Adrenal gland (tissue), 5 donors: Measurements from ENCODE around the gene HEG1.

Experiments used
- POLR2A ChIP-seq, 2 donors: fragments of 450-650 bp; IDR thresholded peaks; one replicate each; pipeline ENCODE4 v1.6.1; 2017; ENCODE audit warnings: antibody characterized with exemption in 2 of 2, mild to moderate bottlenecking in 2 of 2, moderate library complexity in 1 of 2
- TF ChIP-seq, protein P1 (sequence below), 6 experiments: fragments of 450-650 bp in 4 of 6; fragments of 200-600 bp in 2 of 6; sonication (generic) in 1 of 6; IDR thresholded peaks; 1 replicate in 5 of 6; 2 replicates in 1 of 6; pipeline versions ENCODE4 v1.5.1 to v1.8.0; 2016 to 2021; ENCODE audit warnings: antibody characterized with exemption in 6 of 6, mild to moderate bottlenecking in 2 of 6, moderate library complexity in 1 of 6
- donor health status: DM: no; HTN: no; CAD: no.

DNA sequence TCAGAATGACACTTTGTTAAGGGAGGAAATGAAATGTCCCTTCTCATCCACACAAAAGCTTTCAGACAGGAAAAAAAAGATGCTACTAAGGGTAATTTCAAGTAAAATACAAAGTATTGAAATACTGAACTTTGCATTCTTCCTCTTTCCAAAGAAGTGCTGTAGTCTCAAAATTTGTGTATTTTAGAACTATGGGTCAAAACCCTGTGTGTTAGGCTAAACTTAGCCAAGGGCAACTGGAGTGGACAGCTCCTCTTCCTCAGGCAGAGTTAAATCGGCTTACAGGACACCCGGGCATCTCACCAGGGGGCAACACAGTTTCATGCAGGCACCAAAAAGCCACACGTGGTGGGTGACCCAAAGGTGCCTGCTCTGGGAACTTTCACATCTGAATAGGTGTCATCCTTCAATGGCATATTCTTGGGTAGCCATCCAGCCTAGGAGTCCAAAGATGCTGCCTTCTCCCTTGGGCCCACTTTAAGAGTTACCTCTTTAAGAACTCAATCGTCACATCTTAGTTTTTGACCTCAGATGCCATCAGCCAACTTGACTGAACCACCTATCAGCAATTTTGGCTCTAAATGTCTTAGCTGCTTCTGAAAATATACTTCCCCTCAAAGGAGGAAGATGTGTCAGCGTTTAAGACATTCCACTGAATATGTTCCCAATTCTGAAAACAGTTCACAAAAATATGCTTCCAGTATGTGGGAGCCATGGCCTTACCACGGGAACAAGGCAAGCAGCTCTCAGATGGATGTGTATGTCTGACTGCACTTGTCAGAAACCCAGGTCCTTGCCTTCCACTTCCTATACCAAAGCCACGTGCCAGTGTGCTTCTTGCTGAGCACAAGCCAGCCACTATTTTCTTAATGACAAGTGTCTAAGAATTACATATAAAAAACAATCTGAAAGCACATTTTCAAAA is 89.0 kb downstream of the HEG1 start:
- TF ChIP-seq, protein P1, sequence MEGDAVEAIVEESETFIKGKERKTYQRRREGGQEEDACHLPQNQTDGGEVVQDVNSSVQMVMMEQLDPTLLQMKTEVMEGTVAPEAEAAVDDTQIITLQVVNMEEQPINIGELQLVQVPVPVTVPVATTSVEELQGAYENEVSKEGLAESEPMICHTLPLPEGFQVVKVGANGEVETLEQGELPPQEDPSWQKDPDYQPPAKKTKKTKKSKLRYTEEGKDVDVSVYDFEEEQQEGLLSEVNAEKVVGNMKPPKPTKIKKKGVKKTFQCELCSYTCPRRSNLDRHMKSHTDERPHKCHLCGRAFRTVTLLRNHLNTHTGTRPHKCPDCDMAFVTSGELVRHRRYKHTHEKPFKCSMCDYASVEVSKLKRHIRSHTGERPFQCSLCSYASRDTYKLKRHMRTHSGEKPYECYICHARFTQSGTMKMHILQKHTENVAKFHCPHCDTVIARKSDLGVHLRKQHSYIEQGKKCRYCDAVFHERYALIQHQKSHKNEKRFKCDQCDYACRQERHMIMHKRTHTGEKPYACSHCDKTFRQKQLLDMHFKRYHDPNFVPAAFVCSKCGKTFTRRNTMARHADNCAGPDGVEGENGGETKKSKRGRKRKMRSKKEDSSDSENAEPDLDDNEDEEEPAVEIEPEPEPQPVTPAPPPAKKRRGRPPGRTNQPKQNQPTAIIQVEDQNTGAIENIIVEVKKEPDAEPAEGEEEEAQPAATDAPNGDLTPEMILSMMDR (IDR thresholded peaks at IDR 0.05): no peak
- TF ChIP-seq POLR2A (IDR thresholded peaks at IDR 0.05): no peak
